ENCODE results near the gene AFP. TPM values are rescaled to one million over a fixed set of nuclear protein-coding genes. Genes with fewer than 3 reads are reported as not detected.

Gene AFP
- total and polyA plus RNA-seq, 2 of the 13 experiments (the other 11 are each of a cell fraction or from before 2014, with no cell fraction given): 9,434 to 13,105 TPM

DNA sequence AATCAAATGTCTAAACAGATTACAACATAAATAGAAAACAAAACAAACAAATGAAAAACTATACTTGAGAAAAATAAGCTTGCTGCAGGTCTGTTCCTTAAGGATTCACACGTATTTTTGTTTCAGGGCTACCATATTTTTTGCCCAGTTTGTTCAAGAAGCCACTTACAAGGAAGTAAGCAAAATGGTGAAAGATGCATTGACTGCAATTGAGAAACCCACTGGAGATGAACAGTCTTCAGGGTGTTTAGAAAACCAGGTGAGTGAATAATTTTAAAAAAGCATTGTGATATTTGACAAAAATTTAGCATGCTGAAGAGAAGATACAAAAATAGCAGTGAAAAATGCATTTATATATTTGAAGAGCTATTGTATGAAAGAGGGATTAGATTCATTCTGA lies 2.0 kb downstream of the AFP start (continued):
- TF ChIP-seq ZBTB2 (CRISPR knock-in tag; IDR thresholded peaks at IDR 0.05; ENCODE audit: low read depth) (no peak; the same call in 1 of the 2 replicates), ZNF343 (CRISPR knock-in tag; IDR thresholded peaks at IDR 0.05) (no peak), ZNF710 (CRISPR knock-in tag; IDR thresholded peaks at IDR 0.05; ENCODE audit: borderline replicate concordance) (no peak), HNF4G (IDR thresholded peaks at IDR 0.05; ENCODE audit: borderline replicate concordance, low read depth, low read length) (no peak), HNF4G (CRISPR knock-in tag; IDR thresholded peaks at IDR 0.05; ENCODE audit: borderline replicate concordance, low read depth) (no peak), ZNF451 (CRISPR knock-in tag; IDR thresholded peaks at IDR 0.05) (no peak), MBD4 (IDR thresholded peaks at IDR 0.05; ENCODE audit: borderline replicate concordance, low read length) (peak; percentile 24; the same call in 1 of the 2 replicates), ZNF441 (CRISPR knock-in tag; IDR thresholded peaks at IDR 0.05; ENCODE audit: borderline replicate concordance) (no peak), CBX2 (IDR thresholded peaks at IDR 0.05; ENCODE audit: low read depth, low read length) (no peak), CBX2 (CRISPR knock-in tag; IDR thresholded peaks at IDR 0.05; ENCODE audit: low read depth) (no peak), MTF1 (CRISPR knock-in tag; IDR thresholded peaks at IDR 0.05) (no peak), ZNF543 (CRISPR knock-in tag; IDR thresholded peaks at IDR 0.05) (no peak), TCF7 (IDR thresholded peaks at IDR 0.05; ENCODE audit: low read depth) (no peak), LRRFIP1 (CRISPR knock-in tag; conservative IDR thresholded peaks at IDR 0.05) (no peak), HNRNPL (IDR thresholded peaks at IDR 0.05; ENCODE audit: low read depth, low read length) (no peak), SATB2 (CRISPR knock-in tag; IDR thresholded peaks at IDR 0.05) (no peak), ZNF800 (CRISPR knock-in tag; IDR thresholded peaks at IDR 0.05) (no peak), SIN3A (IDR thresholded peaks at IDR 0.05; ENCODE audit: borderline replicate concordance, low read depth, low read length) (no peak), ARID2 (CRISPR knock-in tag; IDR thresholded peaks at IDR 0.05; ENCODE audit: borderline replicate concordance) (peak; percentile 42; the same call in 1 of the 2 replicates)
- TF ChIP-seq, protein P1, sequence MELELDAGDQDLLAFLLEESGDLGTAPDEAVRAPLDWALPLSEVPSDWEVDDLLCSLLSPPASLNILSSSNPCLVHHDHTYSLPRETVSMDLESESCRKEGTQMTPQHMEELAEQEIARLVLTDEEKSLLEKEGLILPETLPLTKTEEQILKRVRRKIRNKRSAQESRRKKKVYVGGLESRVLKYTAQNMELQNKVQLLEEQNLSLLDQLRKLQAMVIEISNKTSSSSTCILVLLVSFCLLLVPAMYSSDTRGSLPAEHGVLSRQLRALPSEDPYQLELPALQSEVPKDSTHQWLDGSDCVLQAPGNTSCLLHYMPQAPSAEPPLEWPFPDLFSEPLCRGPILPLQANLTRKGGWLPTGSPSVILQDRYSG (CRISPR knock-in tag; IDR thresholded peaks at IDR 0.05): no peak
- TF ChIP-seq, protein P2, sequence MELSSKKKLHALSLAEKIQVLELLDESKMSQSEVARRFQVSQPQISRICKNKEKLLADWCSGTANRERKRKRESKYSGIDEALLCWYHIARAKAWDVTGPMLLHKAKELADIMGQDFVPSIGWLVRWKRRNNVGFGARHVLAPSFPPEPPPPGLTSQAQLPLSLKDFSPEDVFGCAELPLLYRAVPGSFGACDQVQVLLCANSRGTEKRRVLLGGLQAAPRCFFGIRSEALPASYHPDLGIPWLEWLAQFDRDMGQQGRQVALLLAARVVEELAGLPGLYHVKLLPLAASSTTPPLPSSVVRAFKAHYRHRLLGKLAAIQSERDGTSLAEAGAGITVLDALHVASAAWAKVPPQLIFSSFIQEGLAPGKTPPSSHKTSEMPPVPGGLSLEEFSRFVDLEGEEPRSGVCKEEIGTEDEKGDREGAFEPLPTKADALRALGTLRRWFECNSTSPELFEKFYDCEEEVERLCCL (CRISPR knock-in tag; IDR thresholded peaks at IDR 0.05; ENCODE audit: borderline replicate concordance): no peak
